Esophagus muscularis mucosa (tissue), 4 donors: ENCODE data around the gene RAB3IP. TPM values are rescaled to one million over a fixed set of nuclear protein-coding genes. Genes with fewer than 3 reads are reported as not detected.

Experiments
- DNase-seq: peaks from one replicate; pipeline ENCODE4 v3.0.0-alpha.2; 2017; ENCODE audit errors: extremely low spot score
- H3K27ac ChIP-seq, 4 donors: fragments of 200-600 bp; sonication (generic); replicated peaks in 1 of 4; 1 replicate in 3 of 4; 2 replicates in 1 of 4; pipeline ENCODE4 v1.5.1; 2016 to 2019; ENCODE audit warnings: mild to moderate bottlenecking in 1 of 4
- H3K27me3 ChIP-seq, 4 donors: fragments of 200-600 bp; sonication (generic); one replicate each; pipeline versions ENCODE4 v1.5.1 to v1.6.0; 2016 to 2019
- H3K36me3 ChIP-seq, 4 donors: fragments of 200-600 bp; sonication (generic); one replicate each; pipeline ENCODE4 v1.5.1; 2016 to 2019
- H3K4me1 ChIP-seq, 4 donors: fragments of 200-600 bp; sonication (generic); one replicate each; pipeline ENCODE4 v1.5.1; 2016 to 2019
- H3K4me3 ChIP-seq, 4 donors: fragments of 200-600 bp; sonication (generic); 1 replicate in 2 of 4; 2 replicates in 2 of 4; pipeline ENCODE4 v1.5.1; 2016 to 2019; ENCODE audit warnings: mild to moderate bottlenecking in 4 of 4, moderate library complexity in 1 of 4
- H3K9me3 ChIP-seq, 4 donors: fragments of 200-600 bp; sonication (generic); 1 replicate in 3 of 4; 2 replicates in 1 of 4; pipeline ENCODE4 v1.5.1; 2016 to 2019
- EP300 ChIP-seq: sonication (generic); formaldehyde crosslinking; IDR thresholded peaks from one replicate; pipeline ENCODE4 v1.6.1; 2017; ENCODE audit warnings: antibody characterized with exemption
- POLR2A ChIP-seq: fragments of 450-650 bp; IDR thresholded peaks from one replicate; pipeline ENCODE4 v1.6.1; 2017; ENCODE audit warnings: antibody characterized with exemption, moderate library complexity, mild to moderate bottlenecking, low read depth
- POLR2AphosphoS5 ChIP-seq, 2 donors: sonication (generic); formaldehyde crosslinking; IDR thresholded peaks; one replicate each; pipeline ENCODE4 v1.6.1; 2017; ENCODE audit warnings: antibody characterized with exemption in 2 of 2
- WGBS: methylation state at CpG from one replicate; pipeline ENCODE4 v1.1.5; 2018; 5-methylcytosine and 5-hydroxymethylcytosine counted together
- intact Hi-C: fragments of 100-400 bp; cut with DNase I; formaldehyde crosslinking; loops from one replicate; pipeline ENCODE4 v1.15.1; 2023
- total RNA-seq, 4 donors: library from RNA; depleted of rRNA; stranded (reverse); fragments of >200 nt; gene quantifications; one replicate each; pipeline versions ENCODE4 v1.1.0 to v1.2.1, GENCODE V29; 2016
- TF ChIP-seq, protein P1 (sequence below), 3 experiments: fragments of 200-600 bp in 2 of 3; fragments of 450-650 bp in 1 of 3; sonication (generic) in 2 of 3; IDR thresholded peaks; one replicate each; pipeline ENCODE4 v1.5.1; 2017 to 2019; ENCODE audit warnings: antibody characterized with exemption in 3 of 3, mild to moderate bottlenecking in 2 of 3, moderate library complexity in 1 of 3

Gene RAB3IP
- total RNA-seq, 4 donors from 2014 or later, result 8.2 to 18.5 (median 11.2) TPM

DNA sequence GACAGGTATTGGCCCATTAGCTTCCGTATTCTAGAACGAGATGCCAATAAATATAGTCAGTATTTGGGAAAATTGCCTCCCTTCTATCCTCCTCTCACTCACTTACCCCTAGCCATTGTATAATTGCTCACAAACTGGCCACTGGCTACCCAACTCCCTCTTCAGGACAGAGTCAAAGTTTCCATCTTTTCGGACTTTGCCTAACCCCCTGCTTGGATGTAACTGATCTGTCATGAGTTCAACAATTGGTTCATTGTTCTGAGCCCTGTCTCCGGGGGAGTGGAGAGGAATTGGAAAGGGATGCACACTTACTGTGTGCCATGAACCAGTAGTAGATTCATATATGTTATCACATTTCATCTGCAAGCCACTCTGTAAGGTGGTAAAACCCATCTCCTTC, 98.5 kb downstream of the RAB3IP start:
- no peak for DNase-seq
- intact Hi-C loops, result no loop called here
- WGBS, result 83% methylated on average over 4 of the region's 4 CpGs
- Histone ChIP-seq H3K4me3 (no peak overlapping the region), H3K36me3 (no peaks in the 10 kb centered on the region), H3K9me3 (no peaks in the 10 kb centered on the region), H3K4me1 (no peaks in the 10 kb centered on the region), H3K27ac (no peak overlapping the region), H3K27me3 (no peaks in the 10 kb centered on the region)
- no peak for TF ChIP-seq POLR2A
- TF ChIP-seq POLR2AphosphoS5 (IDR thresholded peaks at IDR 0.05), result no peak
- TF ChIP-seq, protein P1, sequence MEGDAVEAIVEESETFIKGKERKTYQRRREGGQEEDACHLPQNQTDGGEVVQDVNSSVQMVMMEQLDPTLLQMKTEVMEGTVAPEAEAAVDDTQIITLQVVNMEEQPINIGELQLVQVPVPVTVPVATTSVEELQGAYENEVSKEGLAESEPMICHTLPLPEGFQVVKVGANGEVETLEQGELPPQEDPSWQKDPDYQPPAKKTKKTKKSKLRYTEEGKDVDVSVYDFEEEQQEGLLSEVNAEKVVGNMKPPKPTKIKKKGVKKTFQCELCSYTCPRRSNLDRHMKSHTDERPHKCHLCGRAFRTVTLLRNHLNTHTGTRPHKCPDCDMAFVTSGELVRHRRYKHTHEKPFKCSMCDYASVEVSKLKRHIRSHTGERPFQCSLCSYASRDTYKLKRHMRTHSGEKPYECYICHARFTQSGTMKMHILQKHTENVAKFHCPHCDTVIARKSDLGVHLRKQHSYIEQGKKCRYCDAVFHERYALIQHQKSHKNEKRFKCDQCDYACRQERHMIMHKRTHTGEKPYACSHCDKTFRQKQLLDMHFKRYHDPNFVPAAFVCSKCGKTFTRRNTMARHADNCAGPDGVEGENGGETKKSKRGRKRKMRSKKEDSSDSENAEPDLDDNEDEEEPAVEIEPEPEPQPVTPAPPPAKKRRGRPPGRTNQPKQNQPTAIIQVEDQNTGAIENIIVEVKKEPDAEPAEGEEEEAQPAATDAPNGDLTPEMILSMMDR (IDR thresholded peaks at IDR 0.05), result no peak
- TF ChIP-seq EP300, result no peak

DNA sequence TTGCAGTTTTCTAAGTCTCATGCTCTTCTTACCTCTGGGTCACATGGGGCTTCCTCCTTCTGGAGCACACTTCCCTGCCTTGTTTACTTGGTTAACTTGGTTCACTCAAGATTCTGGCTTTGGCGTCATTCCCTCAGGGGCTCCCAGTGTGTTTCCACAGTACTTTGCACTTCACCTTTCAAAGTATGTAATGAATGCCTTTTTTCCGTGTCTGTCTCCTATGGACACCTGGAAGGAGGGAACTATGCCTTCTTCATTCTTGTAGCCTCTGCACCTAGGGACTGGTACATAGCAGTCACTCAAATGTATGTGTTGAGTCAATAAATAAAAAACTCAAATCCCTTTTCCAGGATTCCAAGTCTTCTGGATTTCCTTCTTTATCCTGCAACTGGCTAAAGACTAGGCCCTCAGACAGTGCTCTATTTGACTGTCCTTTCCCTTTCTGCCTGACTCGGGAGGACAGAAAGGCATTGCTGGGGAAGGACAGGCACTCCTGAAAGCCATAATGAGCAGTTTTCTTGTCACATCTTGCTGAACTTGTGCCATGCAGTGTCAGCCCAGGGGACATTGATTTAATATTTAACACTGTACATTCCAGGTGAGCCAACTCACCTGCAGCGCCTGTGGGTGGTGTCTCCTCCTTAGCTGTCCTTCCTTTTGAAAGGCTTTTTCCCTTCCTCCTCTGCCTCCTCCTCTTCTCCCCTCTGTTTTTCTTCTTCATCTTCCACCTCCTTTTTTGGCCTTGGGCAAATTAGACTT, 99.2 kb downstream of the RAB3IP start:
- no peaks in the 10 kb centered on the region for H3K36me3 ChIP-seq
- 86% methylated on average over 4 of the region's 4 CpGs for WGBS
- H3K4me1 ChIP-seq, result no peaks in the 10 kb centered on the region
- no peaks in the 10 kb centered on the region for H3K27me3 ChIP-seq
- intact Hi-C loops, result no loop called here
- H3K4me3 ChIP-seq, result no peak overlapping the region
- TF ChIP-seq, protein P1 (IDR thresholded peaks at IDR 0.05), result no peak
- no peak overlapping the region for H3K27ac ChIP-seq
- DNase-seq, result no peak
- H3K9me3 ChIP-seq, result no peaks in the 10 kb centered on the region

- DNase-seq, result no peak
- intact Hi-C loops, result no loop called here
- Histone ChIP-seq H3K4me3 (no peak overlapping the region), H3K27me3 (no peaks in the 10 kb centered on the region), H3K4me1 (no peaks in the 10 kb centered on the region), H3K9me3 (no peaks in the 10 kb centered on the region), H3K27ac (no peak overlapping the region), H3K36me3 (no peaks in the 10 kb centered on the region)
- 49% methylated on average over 3 of the region's 3 CpGs for WGBS
- TF ChIP-seq EP300 (no peak), POLR2AphosphoS5 (IDR thresholded peaks at IDR 0.05) (no peak), POLR2A (no peak)
- TF ChIP-seq, protein P1 (IDR thresholded peaks at IDR 0.05), result no peak
These were observed 102.1 kb downstream of the RAB3IP start for GRCh38 chr12:69840727-69841126.

DNA sequence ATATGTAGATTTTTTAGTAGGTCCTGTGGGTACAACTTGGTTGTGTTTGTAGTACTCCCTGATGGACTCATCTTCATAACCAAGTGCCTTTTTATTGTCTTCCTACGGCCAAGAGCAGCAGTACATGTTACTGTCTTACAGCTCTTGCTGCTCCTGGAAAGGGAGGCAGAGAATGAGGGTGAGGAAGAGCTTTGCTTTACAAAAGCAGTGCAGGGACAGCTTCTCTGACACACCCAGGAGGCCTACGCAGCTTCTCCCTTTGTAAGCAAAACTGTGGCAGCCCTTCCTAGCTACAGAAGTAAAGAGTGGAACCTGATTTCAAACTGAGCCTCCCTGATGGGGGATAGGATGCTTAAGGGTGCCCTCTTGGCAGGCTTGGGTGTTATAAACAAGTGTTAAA, 104.9 kb downstream of the RAB3IP start:
- DNase-seq, result no peak
- Histone ChIP-seq H3K4me3 (no peak overlapping the region), H3K4me1 (no peaks in the 10 kb centered on the region), H3K27ac (no peak overlapping the region), H3K9me3 (no peaks in the 10 kb centered on the region), H3K36me3 (no peaks in the 10 kb centered on the region), H3K27me3 (no peaks in the 10 kb centered on the region)
- TF ChIP-seq POLR2AphosphoS5 (IDR thresholded peaks at IDR 0.05), result no peak
- TF ChIP-seq EP300, result no peak
- TF ChIP-seq, protein P1 (IDR thresholded peaks at IDR 0.05), result no peak
- TF ChIP-seq POLR2A, result no peak
- intact Hi-C loops, result no loop called here
- WGBS, result 44% methylated on average over 2 of the region's 2 CpGs

GRCh38 chr12:69844416-69844815, 105.8 kb downstream of the RAB3IP start:
- DNase-seq, result no peak
- H3K27ac ChIP-seq, result no peak overlapping the region
- no peaks in the 10 kb centered on the region for H3K27me3 ChIP-seq
- H3K36me3 ChIP-seq, result no peaks in the 10 kb centered on the region
- no peak for TF ChIP-seq POLR2AphosphoS5 (IDR thresholded peaks at IDR 0.05)
- TF ChIP-seq, protein P1 (IDR thresholded peaks at IDR 0.05), result no peak
- no peak for TF ChIP-seq POLR2A
- TF ChIP-seq EP300, result no peak
- intact Hi-C loops, result no loop called here
- no peaks in the 10 kb centered on the region for H3K4me1 ChIP-seq
- WGBS, result 84% methylated on average over 7 of the region's 7 CpGs
- H3K9me3 ChIP-seq, result no peaks in the 10 kb centered on the region
- H3K4me3 ChIP-seq, result no peak overlapping the region
